Measurements from ENCODE around the gene FAM200A. TPM values are rescaled to one million over a fixed set of nuclear protein-coding genes. Genes with fewer than 3 reads are reported as not detected.

The FAM200A gene
- total and polyA plus RNA-seq, 2 of the 4 experiments (the other 2 are of a cell fraction): 5.9 to 6.0 TPM

DNA sequence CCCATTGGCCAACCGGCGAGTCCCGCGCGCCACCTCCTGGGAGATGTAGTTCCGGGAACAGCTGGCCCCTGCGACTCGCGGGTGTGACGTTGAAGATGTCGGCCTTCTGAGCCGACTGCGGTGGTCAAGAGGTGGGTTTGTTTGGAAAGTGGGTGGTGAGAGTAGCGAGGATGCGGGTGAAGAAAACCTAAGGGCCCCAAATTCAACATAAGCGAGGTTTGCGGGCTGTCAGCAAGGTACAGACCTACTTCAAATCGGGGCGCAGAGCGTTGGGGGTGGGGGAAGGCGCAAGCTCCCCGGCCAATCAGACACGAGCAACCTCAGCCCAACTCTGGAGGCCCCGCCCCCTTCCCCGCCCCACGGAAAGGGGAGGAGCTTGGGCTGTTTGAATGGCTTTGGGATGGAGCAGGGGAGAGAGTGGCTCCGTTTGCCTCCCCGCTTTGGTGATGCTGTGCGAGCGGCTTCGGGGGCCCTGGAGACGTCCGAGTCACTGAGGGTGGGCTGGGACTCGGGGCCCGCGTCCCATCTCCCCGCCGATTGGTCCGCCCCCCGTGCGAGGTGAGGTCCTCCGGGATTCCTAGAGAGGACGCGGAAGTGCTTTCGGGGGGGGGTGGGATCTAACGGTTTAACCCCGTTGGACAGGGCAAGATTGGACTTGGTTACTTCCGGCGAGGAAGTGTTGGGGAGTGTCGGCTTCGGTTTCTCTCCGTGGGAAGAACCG, 47.2 kb downstream of the FAM200A start, which contains the start of gene ZKSCAN5 (continued):
- TF ChIP-seq MAFK (IDR thresholded peaks at IDR 0.05; ENCODE audit: low read depth, low read length) (no peak), BHLHE40 (IDR thresholded peaks at IDR 0.05; ENCODE audit: low read depth, low read length) (no peak), FOS (IDR thresholded peaks at IDR 0.05; ENCODE audit: low read depth, low read length) (no peak)

DNA sequence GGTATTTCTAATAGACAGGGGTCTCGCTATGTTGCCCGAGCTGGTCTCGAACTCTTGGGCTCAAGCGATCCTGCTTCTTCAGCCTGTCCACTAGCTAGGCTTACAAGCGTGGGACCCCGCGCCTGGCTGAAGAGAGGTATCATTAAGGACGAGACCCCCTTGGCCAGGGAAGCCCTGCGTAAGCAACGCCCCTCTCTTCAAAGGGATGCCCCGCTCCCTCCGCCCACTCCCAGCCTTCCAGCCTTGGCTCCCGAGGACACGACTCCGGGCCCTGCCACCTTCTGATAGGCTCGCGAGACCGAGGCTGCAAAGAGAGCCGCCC, 47.7 kb downstream of the FAM200A start:
- BruUV-seq (replicated peaks): no TSS peak
- TF ChIP-seq MXI1 (IDR thresholded peaks at IDR 0.05; ENCODE audit: borderline replicate concordance, low read depth, low read length) (no peak), RAD21 (IDR thresholded peaks at IDR 0.05; ENCODE audit: low read length) (no peak), RCOR1 (IDR thresholded peaks at IDR 0.05; ENCODE audit: insufficient replicate concordance, low read length) (no peak), BHLHE40 (IDR thresholded peaks at IDR 0.05; ENCODE audit: low read depth, low read length) (no peak), MAZ (IDR thresholded peaks at IDR 0.05; ENCODE audit: borderline replicate concordance, low read depth, low read length) (no peak), MAFK (IDR thresholded peaks at IDR 0.05; ENCODE audit: low read depth, low read length) (no peak), NFE2L2 (IDR thresholded peaks at IDR 0.05; ENCODE audit: low read depth, low read length) (no peak), POLR2A (IDR thresholded peaks at IDR 0.05; ENCODE audit: low read depth, low read length) (no peak), SMC3 (IDR thresholded peaks at IDR 0.05; ENCODE audit: low read depth, low read length) (no peak), CEBPB (IDR thresholded peaks at IDR 0.05; ENCODE audit: low read depth, low read length) (no peak; the same call in 1 of the 2 replicates), RFX5 (IDR thresholded peaks at IDR 0.05; ENCODE audit: low read depth, low read length) (no peak), FOS (IDR thresholded peaks at IDR 0.05; ENCODE audit: low read depth, low read length) (no peak), CHD1 (IDR thresholded peaks at IDR 0.05; ENCODE audit: low read depth, low read length) (no peak)
- TF ChIP-seq, protein P1, sequence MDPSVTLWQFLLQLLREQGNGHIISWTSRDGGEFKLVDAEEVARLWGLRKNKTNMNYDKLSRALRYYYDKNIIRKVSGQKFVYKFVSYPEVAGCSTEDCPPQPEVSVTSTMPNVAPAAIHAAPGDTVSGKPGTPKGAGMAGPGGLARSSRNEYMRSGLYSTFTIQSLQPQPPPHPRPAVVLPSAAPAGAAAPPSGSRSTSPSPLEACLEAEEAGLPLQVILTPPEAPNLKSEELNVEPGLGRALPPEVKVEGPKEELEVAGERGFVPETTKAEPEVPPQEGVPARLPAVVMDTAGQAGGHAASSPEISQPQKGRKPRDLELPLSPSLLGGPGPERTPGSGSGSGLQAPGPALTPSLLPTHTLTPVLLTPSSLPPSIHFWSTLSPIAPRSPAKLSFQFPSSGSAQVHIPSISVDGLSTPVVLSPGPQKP (IDR thresholded peaks at IDR 0.05; ENCODE audit: borderline replicate concordance, low read depth, low read length): no peak
- TF ChIP-seq, protein P2, sequence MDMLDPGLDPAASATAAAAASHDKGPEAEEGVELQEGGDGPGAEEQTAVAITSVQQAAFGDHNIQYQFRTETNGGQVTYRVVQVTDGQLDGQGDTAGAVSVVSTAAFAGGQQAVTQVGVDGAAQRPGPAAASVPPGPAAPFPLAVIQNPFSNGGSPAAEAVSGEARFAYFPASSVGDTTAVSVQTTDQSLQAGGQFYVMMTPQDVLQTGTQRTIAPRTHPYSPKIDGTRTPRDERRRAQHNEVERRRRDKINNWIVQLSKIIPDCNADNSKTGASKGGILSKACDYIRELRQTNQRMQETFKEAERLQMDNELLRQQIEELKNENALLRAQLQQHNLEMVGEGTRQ (IDR thresholded peaks at IDR 0.05; ENCODE audit: low read depth, low read length): no peak

More for the DNA sequence above, 47.7 kb downstream of the FAM200A start:
- in situ Hi-C loops (cut with MboI; ENCODE audit: low sequenced_read_pairs) (no loop called here), intact Hi-C loops (cut with micrococcal nuclease) (loop anchor here (2.0 kb wide), 3 partner anchors 49 to 113 kb away; partner anchors contain the start of genes FAM200A and ZSCAN25), dilution Hi-C loops (cut with HindIII; ENCODE audit: low sequenced_read_pairs, unreplicated experiment) (no loop called here)
- DNase-seq (no peak), ATAC-seq (ENCODE audit: low read depth) (no peak; the same call in 1 of the 2 replicates)
- H3K9ac ChIP-seq (ENCODE audit: low read depth, low read length): peak overlapping the region; percentile 50
- H3K79me1 ChIP-seq (ENCODE audit: low read depth in 1 of 2, low read length in 2 of 2): peaks cover 10 to 41% of the 10 kb centered on the region in 2 experiments
- peak overlapping the region; percentile 25; the same call in 1 of the 2 replicates for H3K18ac ChIP-seq (ENCODE audit: low read depth, low read length)
- H3K9me3 ChIP-seq (ENCODE audit: control insufficient read depth, insufficient read depth, low read length): no peaks in the 10 kb centered on the region
- peaks cover 3% of the 10 kb centered on the region; the same call in 1 of the 2 replicates for H4K20me1 ChIP-seq (ENCODE audit: insufficient read depth, low read length)
- no peaks in the 10 kb centered on the region for H3K27me3 ChIP-seq (ENCODE audit: control insufficient read depth, insufficient read depth, low read length)
- peak overlapping the region; percentile 61 for H3K4me3 ChIP-seq (ENCODE audit: insufficient read depth, low read depth, low read length)
- peak overlapping the region; percentile 94 for H3K4me2 ChIP-seq (ENCODE audit: low read depth, low read length)
- no peak overlapping the region for H3K23ac ChIP-seq (ENCODE audit: low read depth, low read length)
- peak overlapping the region; percentile 95 for H2AK9ac ChIP-seq (replicated peaks; ENCODE audit: low read depth, low read length, poor library complexity)
- no peaks in the 10 kb centered on the region for H3K9me1 ChIP-seq (ENCODE audit: insufficient read depth, low read length)
- no peak overlapping the region for H2BK20ac ChIP-seq (ENCODE audit: low read depth, low read length)
- 22% methylated on average over 3 of the region's 19 CpGs; no CpG with 5 or more reads in 1 of the 2 experiments for WGBS, 2 experiments (ENCODE audit: extremely low coverage in 2 of 2, insufficient read length in 1 of 2)
- no peak overlapping the region for H2BK15ac ChIP-seq (ENCODE audit: low read depth, low read length)
- H4K8ac ChIP-seq (ENCODE audit: low read depth in 2 of 2, low read length in 2 of 2): peak overlapping the region; percentile 83 to 98
- no peak overlapping the region; the same call in 1 of the 2 replicates for H2BK120ac ChIP-seq (ENCODE audit: low read depth, low read length)
- CTCF ChIA-PET: no interaction called here
- POLR2A ChIA-PET (ENCODE audit: unreplicated experiment): no interaction called here
- H2AFZ ChIP-seq (replicated peaks; ENCODE audit: low read length, poor library complexity): peak overlapping the region; percentile 100
- peak overlapping the region; percentile 96 for H4K5ac ChIP-seq (ENCODE audit: low read depth, low read length)
- H3K27ac ChIP-seq (ENCODE audit: insufficient read depth, low read length): peak overlapping the region; percentile 71
- no peak overlapping the region for H3K56ac ChIP-seq (ENCODE audit: extremely low read depth, insufficient read depth, low read length)
- no peak overlapping the region; the same call in 1 of the 2 replicates for H2AK5ac ChIP-seq (ENCODE audit: low read depth, low read length)
- peak overlapping the region; percentile 82 for H3K4ac ChIP-seq (ENCODE audit: low read depth, low read length)
- peak overlapping the region; percentile 77 for H2BK5ac ChIP-seq (ENCODE audit: low read depth, low read length, poor library complexity, severe bottlenecking)
- peaks cover 3% of the 10 kb centered on the region for H3K36me3 ChIP-seq (ENCODE audit: control insufficient read depth, insufficient read depth, low read length)
- peaks cover 6% of the 10 kb centered on the region for H3K4me1 ChIP-seq (ENCODE audit: control insufficient read depth, insufficient read depth, low read length)
- peak overlapping the region; percentile 86; the same call in 1 of the 2 replicates for H4K91ac ChIP-seq (ENCODE audit: insufficient read depth, low read depth, low read length)
- 0 out of 2 replicates have a peak overlapping the region, but pooled peaks have one; percentile 34 for H3K14ac ChIP-seq (replicated peaks; ENCODE audit: low read depth, low read length)

Data from IMR-90 (cell line).